Left renal cortex interstitium (tissue), 4 donors: ENCODE results near the gene C1orf21. TPM values are rescaled to one million over a fixed set of nuclear protein-coding genes. Genes with fewer than 3 reads are reported as not detected.

Source experiments
- DNase-seq, 4 donors: peaks; one replicate each; pipeline ENCODE4 v3.0.0-alpha.2; 2013; ENCODE audit warnings: low read depth in 4 of 4, low spot score in 2 of 4, missing footprints in 1 of 4
- polyA plus RNA-seq, 4 donors: library from polyadenylated mRNA; unstranded; fragments of 120-200 nt; gene quantifications; one replicate each; pipeline ENCODE4 v1.2.1, GENCODE V29; 2013; ENCODE audit not compliant: insufficient read length in 4 of 4

C1orf21 gene
- polyA plus RNA-seq, 4 donors, result 30.5 to 39.6 (median 34.7) TPM

DNA sequence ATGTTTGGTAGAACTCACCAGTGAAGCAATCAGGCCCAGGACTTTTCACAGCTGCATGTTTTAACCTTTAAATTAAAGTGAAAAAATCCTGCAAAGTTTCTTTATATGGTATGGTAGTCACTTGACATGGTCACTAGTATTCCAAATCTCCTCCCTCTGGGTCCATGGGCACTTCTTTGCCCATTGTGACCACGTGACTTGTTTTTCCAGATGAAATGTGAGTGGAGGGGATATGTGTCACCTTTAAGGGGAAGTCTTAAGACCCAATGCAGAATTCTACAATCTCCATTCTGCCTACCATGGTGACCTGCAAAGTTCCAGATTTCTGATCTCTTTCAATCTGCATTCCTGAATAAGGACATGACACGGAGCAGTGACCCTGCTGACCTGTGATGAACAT lies 152.8 kb downstream of the C1orf21 start:
- no peak for DNase-seq

DNA sequence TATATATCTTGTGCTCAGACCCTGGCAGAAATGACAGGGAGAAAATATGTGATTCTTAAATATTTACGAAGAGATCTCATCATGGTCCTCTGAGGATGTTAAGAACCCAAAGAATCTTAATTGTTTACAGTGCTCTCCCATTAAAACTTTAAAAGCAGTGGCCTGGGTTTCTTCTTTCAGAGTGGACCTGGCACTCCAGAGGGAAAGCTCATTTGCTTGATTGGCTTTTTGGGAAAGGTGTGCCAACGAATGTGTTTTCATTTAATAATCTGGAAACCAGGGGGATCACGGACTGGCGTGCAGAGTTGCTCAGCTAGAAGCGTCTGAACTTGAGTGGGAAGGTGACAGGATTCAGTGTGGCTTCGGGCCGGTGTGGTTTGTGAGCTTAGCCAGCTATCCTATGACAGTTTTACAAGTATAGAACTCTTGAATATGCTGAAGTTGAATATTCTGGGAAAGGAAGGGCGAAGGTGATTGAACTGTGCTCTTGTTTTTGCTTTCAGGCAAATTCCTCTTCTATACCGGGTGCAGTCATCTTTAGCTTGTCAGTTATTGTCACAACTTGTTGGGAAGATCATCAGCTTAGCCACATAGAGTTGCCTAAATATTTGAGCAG lies 154.8 kb downstream of the C1orf21 start:
- no peak for DNase-seq

DNA sequence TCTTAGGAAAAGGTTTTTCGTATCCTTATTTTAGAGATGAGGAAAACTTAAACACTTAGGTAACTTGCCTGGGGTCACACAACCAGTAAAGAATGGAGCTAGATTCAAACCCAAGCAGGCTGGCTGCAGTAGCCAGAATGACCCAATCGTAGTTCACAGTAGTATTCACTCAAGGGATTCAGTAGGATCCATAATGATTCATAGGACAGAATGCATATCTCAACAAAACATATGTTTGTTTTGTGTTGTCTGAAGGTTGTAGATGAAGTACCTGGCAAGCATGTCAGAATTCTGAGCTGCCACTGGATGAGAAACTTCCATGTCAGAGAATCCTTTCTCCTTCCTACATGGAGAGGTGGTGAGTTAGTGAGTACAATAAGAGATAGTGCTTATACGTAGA lies 155.5 kb downstream of the C1orf21 start:
- no peak for DNase-seq

DNA sequence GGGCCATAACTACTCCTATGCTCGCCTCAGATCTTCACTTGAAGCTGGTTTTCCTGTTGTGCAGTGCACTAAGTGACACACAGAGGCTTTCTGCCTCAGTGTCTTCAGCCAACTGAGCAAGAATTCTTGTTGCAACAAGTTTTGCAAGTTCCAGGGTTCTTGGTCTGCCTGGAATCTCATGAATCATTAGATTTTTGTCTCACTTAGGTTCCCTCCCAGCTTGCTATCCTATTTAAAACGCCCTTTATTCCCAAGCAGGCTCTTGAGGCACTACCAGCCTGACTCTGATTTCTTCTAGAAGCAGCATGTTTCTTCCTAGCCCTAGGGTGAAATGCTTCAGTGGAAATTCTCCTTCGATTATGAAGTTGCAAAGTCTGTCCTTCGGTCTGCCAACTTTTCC lies 158.8 kb downstream of the C1orf21 start:
- no peak for DNase-seq

DNA sequence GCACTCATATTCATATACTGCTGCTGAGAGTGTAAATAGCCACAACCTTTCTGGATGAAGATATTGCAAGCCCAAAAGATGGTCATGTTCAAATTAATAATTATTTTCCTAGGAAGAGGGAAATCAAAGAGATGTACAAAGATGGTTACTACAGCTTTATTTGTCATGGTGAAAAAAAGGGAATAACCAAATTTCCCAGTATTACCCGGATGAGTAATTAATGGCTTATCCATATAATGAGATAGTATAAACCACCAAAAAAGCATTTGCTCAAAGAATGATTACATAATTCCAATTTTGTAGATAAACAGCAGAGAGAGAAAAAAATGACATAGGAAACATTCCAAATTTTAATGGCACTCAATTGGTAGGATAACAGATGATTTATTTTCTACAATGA lies 165.6 kb downstream of the C1orf21 start:
- no peak for DNase-seq

DNA sequence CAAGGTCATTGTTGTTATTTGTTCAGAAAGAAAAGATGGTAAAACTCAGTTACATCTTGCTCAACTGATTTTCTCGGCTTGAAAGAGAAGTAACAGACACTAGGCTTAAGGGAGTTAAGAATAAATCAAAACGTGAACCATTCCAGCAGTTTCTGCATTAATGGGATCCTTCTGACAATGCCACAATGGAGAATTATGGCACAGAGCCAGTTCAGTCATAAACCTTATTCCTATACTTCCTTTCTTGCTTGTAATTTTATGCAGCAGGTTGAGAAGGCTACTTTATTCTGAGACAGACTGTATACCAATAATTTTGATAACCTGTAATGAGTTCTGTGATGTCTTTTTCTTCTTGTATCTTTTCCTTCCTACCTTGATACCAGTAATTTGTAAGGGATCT lies 167.0 kb downstream of the C1orf21 start:
- no peak for DNase-seq

DNA sequence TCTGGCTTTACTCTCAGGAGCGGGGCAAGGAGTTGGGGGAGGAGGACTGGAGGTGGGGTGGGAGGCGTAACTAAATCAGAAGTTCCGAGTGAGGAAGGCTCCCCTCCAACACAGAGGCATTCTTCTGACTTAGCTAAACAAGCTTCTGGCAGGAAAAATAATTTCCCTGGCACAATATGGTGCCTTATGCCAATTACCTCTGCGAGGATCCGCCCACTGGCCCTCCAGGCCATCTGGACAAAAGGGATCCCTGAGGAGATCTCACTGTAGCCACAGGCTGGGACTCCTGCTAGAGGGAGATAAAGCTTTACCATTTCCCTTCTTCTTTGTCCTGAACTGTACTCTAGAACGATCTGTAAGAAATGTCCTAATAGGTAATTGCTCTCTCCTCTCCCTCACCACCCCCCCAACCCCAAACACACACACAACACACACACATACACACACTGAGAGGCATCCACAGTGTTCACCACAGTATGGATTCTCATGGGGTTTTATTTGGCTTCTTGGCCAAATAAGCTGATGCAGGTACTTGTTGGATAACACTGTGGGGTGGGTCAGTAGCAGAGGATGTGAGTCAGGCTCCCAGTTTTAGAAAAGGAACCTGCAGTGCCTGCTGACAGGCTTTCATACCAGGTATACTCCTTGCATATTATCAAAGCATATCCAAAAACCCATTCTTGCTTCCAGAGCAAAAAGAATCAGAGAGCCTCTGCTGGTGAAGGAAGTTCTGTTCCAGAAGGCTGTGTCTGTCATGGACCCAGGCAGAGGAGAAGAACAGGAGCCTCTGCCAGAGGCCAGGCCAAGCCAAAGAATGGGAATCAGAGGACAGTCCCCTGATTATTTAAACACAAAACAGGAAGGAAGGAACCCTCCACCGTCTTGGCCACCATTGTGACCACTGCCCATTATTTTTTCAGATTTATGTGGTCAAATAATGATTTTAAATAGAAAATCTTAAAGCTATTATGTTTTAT lies 169.1 kb downstream of the C1orf21 start:
- DNase-seq, result no peak

DNA sequence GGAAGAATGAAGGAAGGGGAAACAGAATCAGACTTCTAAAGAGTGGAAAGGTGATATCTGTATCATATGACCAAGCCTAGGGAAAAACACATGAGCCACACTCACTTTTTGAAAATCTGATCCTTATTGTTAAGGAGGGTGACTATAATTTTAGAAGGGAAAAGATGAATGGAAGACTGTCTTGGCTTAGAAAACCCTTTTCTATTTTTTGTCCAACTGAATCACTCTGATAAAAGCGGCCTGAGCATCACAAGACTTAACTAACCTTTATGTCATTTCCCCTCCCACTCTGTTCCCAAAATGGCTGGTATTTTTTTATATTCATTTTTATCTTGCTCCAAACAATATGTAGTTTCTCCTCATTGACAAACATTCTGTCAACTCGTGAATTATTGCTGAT lies 169.8 kb downstream of the C1orf21 start:
- DNase-seq, result no peak

DNA sequence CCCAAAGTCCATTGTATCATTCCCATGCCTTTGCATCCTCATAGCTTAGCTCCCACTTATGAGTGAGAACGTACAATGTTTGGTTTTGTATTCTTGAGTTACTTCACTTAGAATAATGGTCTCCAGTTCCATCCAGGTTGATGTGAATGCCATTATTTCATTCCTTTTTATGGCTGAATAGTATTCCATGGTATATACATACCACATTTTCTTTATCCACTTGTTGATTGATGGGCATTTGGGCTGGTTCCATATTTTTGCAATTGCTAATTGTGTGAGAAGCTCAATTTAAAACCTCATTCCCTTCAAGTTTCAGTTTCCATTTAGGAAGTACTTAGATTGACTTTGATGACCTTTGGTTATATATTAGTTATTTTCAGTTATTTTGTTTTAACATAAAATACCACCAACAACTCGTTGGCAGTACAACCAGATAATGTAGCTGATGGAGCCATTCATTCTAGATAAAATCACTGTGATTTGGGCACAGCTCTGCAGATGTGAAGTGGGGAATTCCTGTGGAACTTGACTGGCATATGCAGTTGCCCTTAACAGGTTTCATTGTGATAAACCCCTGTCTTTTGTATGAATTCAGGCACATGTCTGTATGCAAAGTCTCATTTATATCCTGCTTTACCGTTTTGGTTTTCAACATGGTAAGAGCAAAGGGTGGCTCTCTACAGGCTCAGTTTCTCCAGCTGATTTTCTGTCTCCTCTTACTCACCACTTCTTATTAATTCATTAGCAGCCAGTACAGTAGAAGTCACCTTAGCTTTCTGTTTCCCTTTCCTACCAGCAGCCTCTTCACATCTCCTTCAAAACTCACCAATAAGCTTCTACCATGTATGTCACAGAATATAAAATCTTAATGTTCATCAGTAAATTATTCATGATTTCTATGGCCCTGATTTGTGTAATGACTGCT lies 170.9 kb downstream of the C1orf21 start:
- DNase-seq, result no peak

DNA sequence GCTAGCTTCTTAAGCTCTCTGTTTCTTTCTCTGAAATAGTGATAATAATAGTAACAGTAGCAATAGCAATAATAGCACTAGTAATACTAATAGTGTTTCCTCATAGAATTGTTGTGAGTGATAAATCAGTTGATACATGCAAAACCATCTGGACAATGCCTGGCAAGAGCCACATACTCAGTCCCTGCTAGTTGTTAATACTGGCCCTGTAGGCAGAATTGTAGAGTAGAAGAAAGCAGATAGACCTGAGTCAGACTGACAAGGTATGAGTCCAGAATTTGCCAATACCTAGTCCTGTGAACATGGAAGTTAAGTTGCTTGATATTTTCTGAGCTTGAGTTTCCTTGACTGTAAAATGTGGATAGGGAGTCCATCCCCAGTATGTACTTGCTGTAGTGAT lies 171.9 kb downstream of the C1orf21 start:
- DNase-seq, result no peak

DNA sequence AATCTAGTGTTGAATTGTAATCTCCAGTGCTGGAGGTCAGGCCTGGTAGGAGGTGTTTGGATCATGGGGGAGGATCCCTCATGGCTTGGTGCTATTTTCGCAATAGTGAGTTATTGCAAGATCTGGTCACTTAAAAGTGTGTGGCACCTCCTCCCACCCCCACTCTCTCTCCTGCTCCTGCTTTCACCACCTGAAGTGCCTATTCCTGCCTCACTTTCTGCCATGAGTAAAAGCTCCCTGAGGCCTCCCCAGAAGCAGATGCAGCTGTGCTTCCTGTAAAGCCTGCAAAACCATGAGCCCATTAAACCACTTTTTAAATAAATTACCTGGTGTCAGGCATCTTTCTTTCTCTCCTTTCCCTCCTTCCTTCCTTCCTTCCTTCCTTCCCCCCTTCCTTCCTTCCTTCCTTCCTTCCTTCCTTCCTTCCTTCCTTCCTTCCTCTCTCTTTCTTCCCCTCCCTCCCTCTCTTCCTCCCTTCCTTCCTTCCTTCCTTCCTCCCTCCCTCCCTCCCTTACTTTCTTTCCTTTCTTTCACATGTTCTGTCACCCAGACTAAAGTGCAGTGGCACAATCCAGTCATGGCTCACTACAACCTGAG lies 172.4 kb downstream of the C1orf21 start:
- DNase-seq, result no peak

DNA sequence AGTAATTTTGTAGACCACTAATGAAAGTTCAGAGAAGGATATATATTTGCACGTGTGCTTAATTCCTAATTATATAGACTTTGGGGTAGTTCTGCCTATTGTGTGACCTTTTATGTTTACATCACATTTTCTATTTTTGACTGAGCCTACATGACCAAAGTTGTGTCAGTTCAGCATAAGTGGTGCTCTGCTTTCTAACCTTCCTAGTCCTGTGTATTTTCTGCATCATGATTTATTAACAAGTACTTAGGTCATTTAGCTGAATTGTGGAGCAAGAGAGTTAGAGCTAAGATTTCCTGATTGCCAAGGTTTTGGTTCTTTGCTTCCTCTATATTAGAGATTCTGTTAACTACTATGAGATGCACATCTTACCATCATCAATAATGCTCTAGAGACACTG lies 176.0 kb downstream of the C1orf21 start:
- no peak for DNase-seq

DNA sequence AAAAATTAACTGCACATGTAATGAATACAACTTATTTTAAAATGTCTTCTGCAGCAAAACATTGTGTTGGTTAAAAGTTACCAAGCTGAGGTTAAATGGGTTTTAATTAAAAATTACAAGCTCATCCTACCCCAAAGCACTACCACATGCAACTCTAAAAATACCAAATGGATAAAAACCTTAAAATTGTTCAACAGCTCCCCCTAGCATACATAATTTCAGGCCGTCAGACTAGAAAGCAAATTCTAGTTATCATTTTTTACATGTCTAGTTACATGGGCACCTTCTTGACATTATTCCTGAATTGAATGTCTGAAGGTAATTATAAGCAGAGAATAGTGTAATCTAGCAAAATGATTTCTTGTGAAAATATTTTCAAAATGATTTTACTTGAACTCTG lies 176.5 kb downstream of the C1orf21 start:
- DNase-seq, result peak in 1 of 4 donors; percentile 25

DNA sequence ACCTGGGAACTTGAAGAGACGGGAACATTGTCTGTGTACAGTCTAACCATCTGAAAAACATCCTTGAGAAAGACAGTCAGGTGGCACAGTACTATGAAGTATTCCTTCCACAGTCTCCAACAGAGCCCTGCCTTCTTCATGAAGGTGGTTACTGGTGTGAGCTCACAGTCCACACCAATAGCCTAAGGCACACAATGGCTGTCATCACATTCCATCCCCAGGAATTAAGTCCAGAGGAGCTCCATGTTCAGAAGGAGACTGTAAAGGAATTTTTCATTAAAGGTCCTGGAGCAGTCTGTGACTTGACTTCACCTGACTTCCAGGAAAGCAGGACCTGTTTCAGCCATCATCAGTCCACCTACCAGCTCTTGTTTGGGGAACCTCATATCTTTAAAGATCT lies 180.2 kb downstream of the C1orf21 start:
- DNase-seq, result no peak

DNA sequence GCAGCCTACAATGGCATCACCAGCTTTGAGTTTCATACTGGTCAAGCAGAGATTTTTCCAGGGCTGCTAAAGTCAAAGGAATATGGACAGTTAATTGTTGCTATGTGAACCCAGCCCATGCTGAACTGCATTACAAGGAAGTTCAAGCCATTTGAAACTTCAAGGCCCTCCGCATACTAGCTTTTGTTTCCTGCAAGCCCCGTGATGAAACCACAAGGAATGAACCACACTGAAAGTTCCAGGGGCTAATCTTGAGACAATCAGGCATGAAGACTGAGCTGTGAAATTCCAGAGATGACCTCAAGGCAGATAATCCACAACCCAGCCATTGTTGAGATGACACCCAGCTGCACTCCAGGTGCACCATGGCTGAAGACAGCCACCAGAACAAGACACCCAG lies 180.8 kb downstream of the C1orf21 start:
- DNase-seq, result no peak

DNA sequence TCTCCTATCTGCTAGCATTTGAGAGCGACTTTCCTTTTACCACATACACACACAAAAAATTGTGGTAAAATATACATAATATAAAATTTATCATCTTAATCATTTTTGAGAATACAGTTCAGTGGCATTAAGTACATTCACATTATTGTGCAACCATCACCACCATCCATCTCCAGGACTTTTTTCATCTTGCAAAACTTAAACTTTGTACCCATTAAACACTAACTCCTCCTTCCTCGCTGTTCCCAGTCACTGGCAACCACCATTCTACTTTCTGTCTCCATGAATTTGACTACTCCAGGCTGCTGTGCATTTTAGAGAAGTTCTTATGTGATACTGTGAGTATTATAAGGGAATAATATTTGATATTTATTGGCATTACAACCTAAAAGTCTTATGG lies 181.3 kb downstream of the C1orf21 start:
- DNase-seq, result no peak

DNA sequence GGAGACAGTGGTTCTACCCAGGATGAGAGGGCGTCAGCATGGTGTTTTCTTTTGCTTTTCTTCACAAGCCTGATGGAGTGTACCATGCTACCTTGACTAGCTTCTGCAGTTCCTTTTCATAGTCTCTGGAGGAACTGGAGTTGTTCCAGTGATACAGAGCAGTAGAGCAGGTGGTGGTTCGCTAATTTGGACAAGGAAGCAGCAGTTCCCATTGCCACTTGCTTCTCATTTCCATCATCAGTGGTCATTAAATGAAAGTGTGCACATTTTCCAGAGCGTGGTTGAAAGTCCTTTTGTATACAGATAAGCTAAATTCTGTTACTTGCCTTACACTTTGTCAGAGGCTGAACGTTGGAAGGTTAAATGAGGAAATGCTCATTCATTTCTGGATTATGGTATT lies 182.3 kb downstream of the C1orf21 start:
- no peak for DNase-seq

DNA sequence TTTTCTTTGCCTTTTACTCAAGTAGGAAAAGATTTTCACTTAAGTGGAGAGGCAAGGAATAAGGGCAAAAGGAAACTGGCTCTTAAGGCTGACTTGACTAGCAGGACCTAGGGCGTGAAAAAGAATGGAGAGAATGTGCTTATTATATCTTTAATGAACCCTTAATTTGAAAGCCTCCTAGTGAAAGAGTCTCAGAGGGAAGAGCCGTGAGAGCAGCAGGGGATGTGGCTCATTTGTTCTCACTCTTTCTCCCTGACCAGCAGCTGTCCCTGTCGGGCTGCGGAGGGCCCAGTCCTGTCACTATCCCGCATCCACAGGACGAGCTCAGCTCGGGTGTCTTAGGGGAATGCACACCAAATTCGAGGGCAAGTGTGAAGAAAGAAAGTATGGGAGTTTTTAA lies 187.8 kb downstream of the C1orf21 start:
- DNase-seq, result no peak

DNA sequence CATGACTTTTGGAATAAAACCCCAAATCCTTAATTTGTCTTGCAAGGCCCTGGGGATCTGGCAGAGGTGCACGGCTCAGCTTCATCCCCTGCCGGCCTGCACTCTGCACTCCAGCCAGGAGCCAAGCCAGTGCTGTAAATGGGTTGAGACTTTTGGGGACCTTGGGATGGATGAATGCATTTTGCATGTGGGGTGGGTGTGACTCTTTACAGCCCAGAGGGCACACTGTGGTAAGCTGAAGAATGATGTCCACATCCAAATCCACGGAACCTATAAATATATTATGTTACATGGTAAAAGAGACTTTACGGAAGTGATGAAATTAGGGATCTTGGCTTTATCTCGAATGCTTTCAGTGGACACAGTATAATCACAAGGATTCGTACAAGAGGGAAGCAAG lies 190.0 kb downstream of the C1orf21 start:
- DNase-seq, result no peak

DNA sequence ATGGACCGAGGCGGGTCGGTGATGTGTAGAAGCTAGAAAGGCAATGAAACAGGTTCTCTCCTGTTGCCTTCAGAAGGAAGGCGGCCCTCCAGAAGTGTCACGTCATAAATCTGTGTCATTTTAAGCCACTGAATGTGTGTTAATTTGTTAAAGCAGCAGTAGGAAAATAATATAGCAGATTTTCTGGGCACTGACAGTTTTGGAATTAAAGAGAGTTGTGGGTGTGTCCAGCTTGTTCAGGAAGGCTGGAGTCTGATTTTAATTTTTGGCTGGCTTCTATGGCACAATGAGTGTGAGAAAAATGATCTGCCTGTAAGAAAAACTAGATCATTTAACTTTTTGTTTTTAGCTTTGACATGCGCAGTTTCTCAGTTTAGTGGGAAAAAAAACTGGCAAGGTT lies 190.5 kb downstream of the C1orf21 start:
- DNase-seq, result no peak

DNA sequence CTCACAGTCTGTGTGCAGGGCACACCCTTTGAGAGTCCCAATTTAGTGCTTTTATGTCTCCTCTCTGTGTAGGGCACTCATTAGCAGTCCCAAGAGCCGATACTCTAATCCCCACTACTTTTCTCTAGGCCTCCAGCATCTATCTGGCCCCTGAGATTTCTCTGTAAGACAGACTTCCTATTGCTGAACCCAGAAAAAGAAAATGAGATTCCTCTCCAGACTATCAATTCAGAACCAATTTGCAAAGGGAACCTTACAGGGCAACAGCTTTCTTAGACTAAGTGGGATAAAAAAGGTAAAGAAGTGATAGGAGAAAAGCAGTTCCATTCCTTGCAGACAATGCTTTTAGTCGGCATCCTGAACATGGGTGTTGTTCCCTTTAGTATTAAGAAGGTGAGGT lies 195.6 kb downstream of the C1orf21 start:
- DNase-seq, result no peak
